HS-5 (cell line): ENCODE data around the gene PIK3C2G.
A peak's percentile ranks its signal among the peaks of the same experiment; 100 is the strongest.

Source experiments
- DNase-seq: peaks from one replicate; pipeline ENCODE4 v3.0.0-alpha.2; 2012; ENCODE audit warnings: low read depth

Gene PIK3C2G

DNA sequence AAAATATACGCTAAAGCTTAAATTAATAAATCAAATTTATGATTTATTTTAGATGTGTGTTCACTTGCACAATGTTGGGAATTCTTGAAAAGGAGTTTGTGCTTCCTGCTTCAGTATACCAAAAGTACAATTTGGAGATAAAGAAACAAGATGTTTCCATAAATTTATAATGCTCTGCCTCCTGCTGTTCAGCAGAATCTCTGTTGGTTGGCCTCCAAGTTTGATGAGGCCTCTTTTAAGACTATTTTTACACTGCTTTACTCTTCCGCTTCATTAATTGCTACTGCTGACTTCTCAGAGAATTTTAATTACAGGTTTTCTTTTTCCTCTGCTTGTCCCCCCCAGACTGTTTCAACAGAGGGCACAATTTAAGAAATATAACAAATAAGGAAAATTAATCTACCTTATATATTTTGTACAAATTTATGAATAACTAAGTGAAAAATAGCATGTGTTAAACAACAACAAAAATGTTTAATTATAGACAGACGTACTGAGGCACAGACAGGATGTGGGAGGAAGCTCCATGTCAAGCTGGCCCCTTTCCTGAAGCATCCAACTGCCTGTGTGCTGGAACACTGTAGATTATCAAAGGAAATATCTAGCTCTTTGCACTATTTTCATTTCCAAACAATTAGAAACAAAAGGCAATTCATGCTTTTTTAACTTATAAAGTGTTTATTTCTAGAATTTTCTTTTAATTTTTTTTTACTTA lies 83.9 kb downstream of the PIK3C2G start:
- DNase-seq = no peak

DNA sequence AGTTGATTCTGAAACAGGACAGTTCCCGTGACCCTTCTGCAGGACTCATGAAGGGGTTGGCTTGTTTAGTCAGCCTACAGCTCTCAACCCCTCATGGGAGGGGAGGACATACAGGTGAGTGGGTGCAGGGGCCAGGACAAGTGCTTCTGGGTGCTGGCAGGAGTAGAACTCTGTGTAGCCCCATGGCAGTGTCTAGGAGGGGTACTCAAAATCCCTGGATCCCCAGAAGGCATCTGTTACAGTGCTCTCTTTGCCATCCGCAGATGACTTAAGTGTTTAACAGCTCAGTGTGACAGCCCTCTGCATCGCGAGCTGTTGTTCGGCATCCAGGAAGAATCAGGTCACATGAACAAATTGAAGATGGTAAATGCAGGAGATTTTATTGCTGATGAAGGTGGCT lies 91.0 kb downstream of the PIK3C2G start:
- no peak for DNase-seq

DNA sequence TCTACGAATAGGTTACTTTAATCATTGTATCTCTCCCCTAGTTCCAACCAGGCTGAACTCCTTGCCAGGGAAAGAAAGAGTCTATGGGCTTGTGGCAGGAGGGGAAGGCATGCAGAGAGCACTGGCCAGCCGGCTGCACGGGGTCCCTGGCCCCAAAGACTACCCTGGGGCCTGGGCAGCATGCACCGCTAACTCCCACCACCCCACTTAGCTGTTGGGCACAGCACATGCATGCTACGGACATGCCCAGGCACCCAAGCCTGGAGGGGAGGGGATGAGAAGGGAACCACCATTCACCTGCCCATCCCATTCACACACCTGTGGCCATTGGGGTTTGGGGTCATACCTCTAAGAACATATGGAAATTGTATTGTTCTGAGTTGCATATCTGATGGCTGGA lies 94.1 kb downstream of the PIK3C2G start:
- DNase-seq = no peak

DNA sequence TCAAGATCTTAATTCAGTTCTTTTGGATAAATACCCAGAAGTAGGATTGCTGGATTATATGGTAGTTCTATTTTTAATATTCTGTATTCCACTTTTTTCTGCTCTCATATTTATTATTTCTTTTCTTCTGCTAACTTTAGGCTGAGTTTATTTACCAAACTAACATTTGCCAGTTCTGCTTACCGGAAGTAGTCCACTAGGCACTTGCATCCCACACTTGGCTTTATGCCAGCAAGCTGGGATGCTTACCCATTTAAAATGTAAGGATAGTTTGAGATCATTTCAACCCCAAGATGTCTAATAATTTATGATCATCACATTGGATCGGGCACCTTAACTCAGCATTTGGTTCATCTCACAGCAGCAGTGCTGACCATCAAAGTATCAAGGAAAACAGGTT lies 96.8 kb downstream of the PIK3C2G start:
- DNase-seq = no peak

- DNase-seq = no peak
These were observed 97.6 kb downstream of the PIK3C2G start for GRCh38 chr12:18358930-18359329.

DNA sequence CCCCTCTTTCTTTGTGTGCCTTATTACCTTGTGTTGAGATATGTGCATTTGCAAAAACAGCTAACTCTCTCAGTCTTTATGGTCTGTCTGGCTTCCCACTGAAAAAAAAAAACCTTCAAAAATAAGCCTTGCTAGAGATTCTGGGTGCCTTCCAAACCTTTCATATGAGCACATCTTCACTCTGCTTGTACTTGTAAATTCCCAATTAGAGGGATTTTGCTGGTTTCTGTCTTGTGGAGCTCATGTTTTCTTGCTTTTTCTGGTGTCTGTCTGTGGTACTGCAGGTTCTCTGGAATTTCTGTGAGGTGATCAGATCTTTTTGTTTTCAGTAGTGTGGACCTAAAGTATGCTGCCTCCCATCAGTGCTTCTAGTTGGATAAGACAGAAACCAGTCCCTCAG lies 100.1 kb downstream of the PIK3C2G start:
- no peak for DNase-seq

- no peak for DNase-seq
These were observed 102.0 kb downstream of the PIK3C2G start for GRCh38 chr12:18363321-18363720.

DNA sequence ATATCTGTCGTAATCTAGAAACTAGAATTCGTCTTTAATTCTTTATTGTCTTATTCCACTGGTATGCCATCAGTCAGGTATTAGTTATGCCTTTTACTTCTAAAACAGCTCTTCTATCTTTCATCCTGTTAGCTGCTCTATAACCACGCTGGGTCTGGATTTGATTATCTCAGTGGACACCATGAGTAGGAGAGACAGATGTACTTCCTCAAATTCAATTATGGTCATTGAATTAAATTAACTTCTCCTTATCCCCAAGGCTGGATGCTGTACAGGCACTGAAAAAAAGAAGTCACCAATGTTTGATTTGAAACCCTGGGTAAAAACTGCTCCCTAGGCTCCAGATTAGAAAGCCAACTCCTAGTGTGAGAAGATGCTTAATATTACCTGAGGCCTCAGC lies 107.3 kb downstream of the PIK3C2G start:
- no peak for DNase-seq

GRCh38 chr12:18373181-18373580 lies 111.9 kb downstream of the PIK3C2G start:
- DNase-seq = no peak

GRCh38 chr12:18375131-18375530 lies 113.8 kb downstream of the PIK3C2G start:
- no peak for DNase-seq

DNA sequence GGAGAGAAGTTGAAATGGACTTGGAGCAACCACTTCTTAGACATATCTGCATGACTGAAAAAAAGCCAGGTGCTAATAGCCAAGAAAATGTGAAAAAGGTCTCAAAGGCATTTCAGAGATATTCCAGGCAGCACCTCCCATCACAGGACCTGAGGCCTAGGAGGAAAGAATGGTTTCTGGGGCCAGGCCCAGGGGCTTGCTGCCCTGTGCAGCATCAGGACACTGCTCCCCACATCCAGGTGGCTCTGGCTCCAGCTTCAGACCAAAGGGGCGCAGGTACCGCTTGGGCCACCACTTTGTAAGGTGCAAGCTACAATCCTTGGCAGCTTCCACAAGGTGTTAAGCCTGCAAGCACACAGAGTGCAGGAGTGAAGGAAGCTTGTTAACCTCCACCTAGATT lies 114.3 kb downstream of the PIK3C2G start:
- DNase-seq = no peak

- peak; percentile 10 for DNase-seq
These were observed 121.0 kb downstream of the PIK3C2G start for GRCh38 chr12:18382236-18382885.

DNA sequence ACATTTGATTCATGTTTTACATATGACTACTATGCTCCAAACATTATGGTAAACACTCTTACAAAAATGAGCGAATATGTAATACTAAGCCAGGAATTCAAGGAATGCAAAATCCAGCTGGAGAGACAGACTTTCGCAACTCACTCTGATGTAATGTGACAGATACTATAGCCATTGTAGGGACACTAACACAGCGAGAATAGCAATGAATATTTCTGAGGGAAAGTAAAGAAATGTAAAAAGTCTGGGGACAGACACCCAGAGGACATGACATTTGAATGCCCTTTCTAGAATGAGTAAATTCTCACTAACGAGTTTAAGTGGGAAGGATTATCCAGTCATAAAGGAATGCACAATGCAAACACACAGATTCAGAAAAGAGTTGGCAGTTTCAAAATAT lies 121.9 kb downstream of the PIK3C2G start:
- peak; percentile 96 for DNase-seq

DNA sequence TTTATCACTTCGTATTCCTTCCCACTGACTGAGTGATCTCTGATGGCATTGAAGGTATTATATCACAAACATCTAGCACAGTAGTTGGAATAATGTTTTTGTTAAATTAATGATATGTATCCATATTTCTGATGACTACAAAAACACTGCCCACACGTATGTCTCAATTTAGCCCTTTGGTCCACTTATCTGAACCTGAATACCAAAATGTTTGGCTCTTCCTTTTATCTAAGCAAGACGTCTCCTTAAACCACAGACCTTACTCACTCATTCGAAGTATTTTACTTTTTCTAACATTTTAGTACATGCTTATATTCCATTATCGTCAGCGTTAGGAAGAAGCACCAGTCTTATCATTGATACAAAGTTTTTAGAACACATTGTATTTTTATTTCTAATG lies 126.4 kb downstream of the PIK3C2G start:
- DNase-seq = no peak

DNA sequence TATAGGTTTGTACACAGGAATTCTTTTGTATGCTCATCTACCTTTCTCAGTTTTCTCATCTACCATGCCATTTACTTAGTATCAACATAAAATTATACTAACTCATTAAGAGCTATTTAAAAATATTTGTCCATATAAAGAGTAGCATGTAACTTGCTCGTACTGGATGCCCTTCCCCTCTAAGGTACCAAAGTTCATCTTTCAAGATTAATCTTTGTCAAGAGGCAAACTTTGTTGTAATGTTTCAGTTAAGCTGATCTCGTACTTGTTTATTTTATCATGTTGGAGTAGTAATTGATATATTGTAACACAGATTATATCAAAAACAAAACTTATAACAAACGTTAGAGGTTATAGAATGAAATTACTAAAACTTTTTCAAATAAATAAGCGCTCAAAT lies 128.5 kb downstream of the PIK3C2G start:
- no peak for DNase-seq

GRCh38 chr12:18391151-18391550 lies 129.8 kb downstream of the PIK3C2G start:
- no peak for DNase-seq

DNA sequence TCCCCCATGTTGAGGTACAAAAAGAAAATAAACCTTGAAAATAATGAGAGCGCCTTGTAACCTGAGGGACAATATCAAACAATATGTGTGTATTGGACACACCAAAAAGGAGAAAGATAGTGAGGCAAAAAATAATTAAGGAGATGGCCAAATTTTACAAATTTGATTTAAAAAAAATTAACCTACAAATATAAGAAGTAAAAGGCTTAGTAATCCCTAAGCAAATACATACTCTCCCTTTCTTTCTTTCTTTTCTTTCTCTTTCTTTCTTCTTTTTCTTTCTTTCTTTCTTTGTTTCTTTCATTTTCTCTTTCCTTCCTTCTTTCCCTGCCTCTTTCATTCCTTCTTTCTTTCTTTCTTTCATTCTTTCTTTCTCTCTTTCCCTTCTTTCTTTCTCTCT lies 133.4 kb downstream of the PIK3C2G start:
- DNase-seq = no peak

DNA sequence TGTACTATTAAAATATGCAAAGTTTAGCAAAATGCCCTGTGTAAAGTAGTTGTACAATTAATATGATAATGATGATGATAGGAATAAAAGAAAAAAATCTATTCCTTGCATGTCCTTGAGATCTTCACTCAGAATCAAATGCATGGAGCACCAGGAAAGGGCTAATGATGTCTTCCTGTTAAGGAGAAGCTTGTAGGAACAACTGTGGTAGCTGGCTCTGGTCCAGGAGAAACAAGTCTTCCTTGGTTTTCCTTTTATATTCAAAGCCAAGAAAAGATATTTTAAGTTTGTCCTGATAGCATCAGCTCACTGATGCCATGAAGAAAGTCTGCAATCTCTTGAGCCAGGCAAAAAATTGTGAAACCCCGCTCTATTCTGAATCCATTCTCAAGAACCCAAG lies 138.9 kb downstream of the PIK3C2G start:
- DNase-seq = no peak

DNA sequence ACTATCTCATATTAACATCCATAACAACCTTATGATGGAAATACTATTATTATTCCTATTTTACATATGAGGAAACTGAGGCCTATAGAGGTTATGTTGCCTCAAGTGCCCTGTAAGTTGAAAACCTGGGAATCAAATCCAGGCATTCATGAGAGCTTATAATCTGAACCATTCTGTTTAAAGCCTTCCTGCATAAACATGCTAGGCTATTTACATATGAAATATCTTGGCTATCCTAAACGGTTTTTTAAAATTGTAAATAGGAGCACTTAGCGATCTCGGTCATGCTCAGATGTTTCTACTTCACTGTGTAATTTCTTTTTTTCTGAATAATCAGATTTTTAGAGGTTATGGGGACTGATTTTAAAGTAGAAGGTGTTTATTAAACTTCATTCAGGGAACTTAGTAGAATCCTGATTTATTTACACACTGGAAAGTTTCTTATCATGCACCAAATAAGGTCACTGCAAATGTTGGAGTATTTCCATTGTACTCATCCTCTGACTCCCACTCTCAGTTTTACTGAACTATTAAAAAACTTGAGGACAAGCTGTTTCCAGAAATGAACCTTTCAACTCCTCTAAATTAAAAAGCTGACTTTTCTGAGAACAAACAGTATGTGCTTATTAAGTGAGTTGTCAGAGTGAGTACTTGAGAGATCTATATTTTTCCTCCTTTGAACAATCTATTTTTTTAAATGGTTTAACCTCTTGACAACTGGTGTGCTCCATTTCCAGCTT lies 141.7 kb downstream of the PIK3C2G start:
- no peak for DNase-seq

GRCh38 chr12:18411453-18411852 lies 150.1 kb downstream of the PIK3C2G start:
- no peak for DNase-seq

- DNase-seq = no peak
These were observed 153.4 kb downstream of the PIK3C2G start for GRCh38 chr12:18414671-18415070.

GRCh38 chr12:18415227-18415626 lies 153.9 kb downstream of the PIK3C2G start:
- no peak for DNase-seq

GRCh38 chr12:18416412-18416811 lies 155.1 kb downstream of the PIK3C2G start:
- no peak for DNase-seq
